A549 (cell line): ENCODE data around the gene PRKN. TPM values are rescaled to one million over a fixed set of nuclear protein-coding genes. Genes with fewer than 3 reads are reported as not detected.
A peak's percentile ranks its signal among the peaks of the same experiment; 100 is the strongest.

Source experiments
- ATAC-seq, 2 experiments: fragments of 200-7000 bp in 1 of 2; fragments of >200 bp in 1 of 2; cut with Nextera tagmentation in 1 of 2; cut with Tn5 transposase in 1 of 2; 3 replicates each; pipeline versions ENCODE4 v1.8.0 to v1.9.1; 2018 to 2020; ENCODE audit warnings: mild to moderate bottlenecking in 1 of 2, moderate library complexity in 1 of 2
- CTCF ChIA-PET: fragments of 300-600 bp; sonication (Branson Sonifier 250); formaldehyde crosslinking; extraction: SDS; loops from one replicate; lab custom pipeline; 2021; ENCODE audit warnings: antibody characterized with exemption, inconsistent platforms; lab: Yijun Ruan, JAX
- POLR2A ChIA-PET: fragments of 350-600 bp; formaldehyde crosslinking; extraction: SDS; loops from one replicate; lab custom pipeline; 2021; ENCODE audit warnings: antibody characterized with exemption, inconsistent platforms; lab: Yijun Ruan, JAX
- DNase-seq, 2 experiments: peaks; one replicate each; pipeline versions ENCODE4 v3.0.0 to v3.0.0-alpha.2; 2011 to 2016; ENCODE audit warnings: low read depth in 1 of 2, low spot score in 1 of 2
- FAIRE-seq: peaks from 2 replicates; lab custom pipeline; 2011; peaks lifted over from hg19 to GRCh38; lab: Jason Lieb, UNC
- H3K27ac ChIP-seq, 2 experiments: fragments of >200 bp; sonication (Bioruptor Twin); formaldehyde crosslinking; 3 replicates each; pipeline ENCODE4 v1.5.1; 2016 to 2017
- H3K4me1 ChIP-seq: fragments of >200 bp; sonication (Bioruptor Twin); formaldehyde crosslinking; 3 replicates; pipeline ENCODE4 v1.6.1; 2016
- H3K4me2 ChIP-seq: fragments of >200 bp; sonication (Bioruptor Twin); formaldehyde crosslinking; 3 replicates; pipeline ENCODE4 v1.6.1; 2016
- H3K4me3 ChIP-seq: fragments of >200 bp; sonication (Bioruptor Twin); formaldehyde crosslinking; 3 replicates; pipeline ENCODE4 v1.5.1; 2016
- H3K9me3 ChIP-seq: fragments of >200 bp; sonication (Bioruptor Twin); formaldehyde crosslinking; 3 replicates; pipeline ENCODE4 v1.6.1; 2016
- CBX2 ChIP-seq: fragments of 200-600 bp; sonication (generic); IDR thresholded peaks from 2 replicates; pipeline ENCODE4 v1.6.1; 2016; ENCODE audit warnings: low read depth, mild to moderate bottlenecking, borderline replicate concordance
- CEBPB ChIP-seq, 2 experiments: fragments of >200 bp in 1 of 2; sonication (Bioruptor Twin) in 1 of 2; formaldehyde crosslinking in 1 of 2; IDR thresholded peaks; 2 replicates each; pipeline ENCODE4 v1.6.1; 2012 to 2016
- CHD4 ChIP-seq: fragments of 200-600 bp; sonication (generic); IDR thresholded peaks from 2 replicates; pipeline ENCODE4 v1.6.1; 2016; ENCODE audit warnings: antibody characterized with exemption, mild to moderate bottlenecking, borderline replicate concordance
- FOXS1 ChIP-seq: fragments of 250-450 bp; sonication (Bioruptor Pico); IDR thresholded peaks from 2 replicates; pipeline ENCODE4 v1.5.0; 2020; ENCODE audit warnings: mild to moderate bottlenecking, moderate library complexity
- GATA3 ChIP-seq: IDR thresholded peaks from 2 replicates; pipeline ENCODE4 v1.6.1; 2012; ENCODE audit warnings: borderline replicate concordance
- HOXA7 ChIP-seq: fragments of 250-450 bp; sonication (Bioruptor Pico); IDR thresholded peaks from 2 replicates; pipeline ENCODE4 v1.5.0; 2020; ENCODE audit warnings: mild to moderate bottlenecking, moderate library complexity
- HOXB13 ChIP-seq: fragments of 250-450 bp; sonication (Bioruptor Pico); IDR thresholded peaks from 2 replicates; pipeline ENCODE4 v1.5.0; 2020; ENCODE audit warnings: low read depth, mild to moderate bottlenecking, moderate library complexity
- HOXB5 ChIP-seq: fragments of 250-450 bp; sonication (Bioruptor Pico); IDR thresholded peaks from 2 replicates; pipeline ENCODE4 v1.5.0; 2020; ENCODE audit warnings: mild to moderate bottlenecking, moderate library complexity
- KDM5A ChIP-seq: fragments of 200-600 bp; sonication (generic); IDR thresholded peaks from 2 replicates; pipeline ENCODE4 v1.6.1; 2016; ENCODE audit warnings: antibody characterized with exemption, mild to moderate bottlenecking
- MAFK ChIP-seq: fragments of 450-650 bp; IDR thresholded peaks from 2 replicates; pipeline ENCODE4 v1.6.1; 2014; ENCODE audit not compliant: partially characterized antibody
- MAZ ChIP-seq: fragments of 150-350 bp; IDR thresholded peaks from 2 replicates; pipeline ENCODE4 v1.6.1; 2014; ENCODE audit warnings: antibody characterized with exemption, low read depth, low read length, borderline replicate concordance
- PHF8 ChIP-seq: fragments of 200-600 bp; sonication (generic); IDR thresholded peaks from 2 replicates; pipeline ENCODE4 v1.6.1; 2016; ENCODE audit warnings: low read depth, mild to moderate bottlenecking, antibody characterized with exemption, moderate library complexity, borderline replicate concordance
- POLR2A ChIP-seq: IDR thresholded peaks from 2 replicates; pipeline ENCODE4 v1.6.1; 2012; ENCODE audit warnings: mild to moderate bottlenecking, low read length
- RAD21 ChIP-seq, 2 experiments: fragments of >200 bp in 1 of 2; sonication (Bioruptor Twin) in 1 of 2; formaldehyde crosslinking in 1 of 2; IDR thresholded peaks in 1 of 2; conservative IDR thresholded peaks in 1 of 2; 2 replicates in 1 of 2; 3 replicates in 1 of 2; pipeline ENCODE4 v1.6.1; 2012 to 2018; ENCODE audit warnings: inconsistent platforms in 1 of 2
- RCOR1 ChIP-seq: fragments of 150-350 bp; IDR thresholded peaks from 2 replicates; pipeline ENCODE4 v1.6.1; 2014; ENCODE audit warnings: antibody characterized with exemption, low read length, low read depth
- RFX5 ChIP-seq: fragments of 450-650 bp; IDR thresholded peaks from 2 replicates; pipeline ENCODE4 v1.7.1; 2014; ENCODE audit warnings: antibody characterized with exemption, mild to moderate bottlenecking, moderate library complexity
- SMC3 ChIP-seq: fragments of >200 bp; sonication (Bioruptor Twin); formaldehyde crosslinking; IDR thresholded peaks from 3 replicates; pipeline ENCODE4 v1.6.1; 2018; ENCODE audit warnings: inconsistent platforms
- ZC3H11A ChIP-seq: fragments of 450-650 bp; IDR thresholded peaks from 2 replicates; pipeline ENCODE4 v1.6.1; 2014; ENCODE audit warnings: antibody characterized with exemption, mild to moderate bottlenecking
- ZNF302 ChIP-seq: fragments of 250-450 bp; sonication (Bioruptor Pico); IDR thresholded peaks from 2 replicates; pipeline ENCODE4 v1.9.0; 2021; ENCODE audit warnings: inconsistent platforms, mild to moderate bottlenecking, moderate library complexity
- ZSCAN20 ChIP-seq: fragments of 250-450 bp; sonication (Bioruptor Pico); IDR thresholded peaks from 2 replicates; pipeline ENCODE4 v1.8.0; 2022; ENCODE audit warnings: mild to moderate bottlenecking, moderate library complexity
- WGBS: methylation state at CpG from one replicate; pipeline ENCODE4 v1.1.6; 2017; ENCODE audit errors: missing lambda C conversion rate; 5-methylcytosine and 5-hydroxymethylcytosine counted together
- polyA plus RNA-seq, 4 experiments: library from polyadenylated mRNA; depleted of rRNA in 3 of 4; stranded (reverse); fragments of >200 nt; fragmentation: RNase III in 1 of 4; extraction: RNeasy Plus Mini Kit Qiagen cat#74134 plus additional on column Dnase treatment in 1 of 4; gene quantifications; 2 replicates in 3 of 4; 3 replicates in 1 of 4; pipeline ENCODE4 v1.2.3, GENCODE V29; 2011 to 2017
- TF ChIP-seq, protein P1 (sequence below): fragments of 450-650 bp; IDR thresholded peaks from 2 replicates; pipeline ENCODE4 v1.6.1; 2014; ENCODE audit warnings: antibody characterized with exemption
- TF ChIP-seq, protein P2 (sequence below): fragments of >200 bp; sonication (Bioruptor Twin); formaldehyde crosslinking; IDR thresholded peaks from 3 replicates; pipeline ENCODE4 v1.5.1; 2016
- TF ChIP-seq, protein P3 (sequence below): IDR thresholded peaks from 2 replicates; pipeline ENCODE4 v1.6.1; 2012
- TF ChIP-seq, protein P4 (sequence below): fragments of 200-600 bp; sonication (generic); IDR thresholded peaks from 2 replicates; pipeline ENCODE4 v1.6.1; 2016; ENCODE audit warnings: antibody characterized with exemption, mild to moderate bottlenecking, moderate library complexity
- TF ChIP-seq, protein P5 (sequence below): IDR thresholded peaks from 2 replicates; pipeline ENCODE4 v1.6.1; 2012; ENCODE audit warnings: low read depth, borderline replicate concordance

PRKN gene
- polyA plus RNA-seq, 2 of the 4 experiments (the other 2 are of a cell fraction), result 0.36 to 0.39 TPM

DNA sequence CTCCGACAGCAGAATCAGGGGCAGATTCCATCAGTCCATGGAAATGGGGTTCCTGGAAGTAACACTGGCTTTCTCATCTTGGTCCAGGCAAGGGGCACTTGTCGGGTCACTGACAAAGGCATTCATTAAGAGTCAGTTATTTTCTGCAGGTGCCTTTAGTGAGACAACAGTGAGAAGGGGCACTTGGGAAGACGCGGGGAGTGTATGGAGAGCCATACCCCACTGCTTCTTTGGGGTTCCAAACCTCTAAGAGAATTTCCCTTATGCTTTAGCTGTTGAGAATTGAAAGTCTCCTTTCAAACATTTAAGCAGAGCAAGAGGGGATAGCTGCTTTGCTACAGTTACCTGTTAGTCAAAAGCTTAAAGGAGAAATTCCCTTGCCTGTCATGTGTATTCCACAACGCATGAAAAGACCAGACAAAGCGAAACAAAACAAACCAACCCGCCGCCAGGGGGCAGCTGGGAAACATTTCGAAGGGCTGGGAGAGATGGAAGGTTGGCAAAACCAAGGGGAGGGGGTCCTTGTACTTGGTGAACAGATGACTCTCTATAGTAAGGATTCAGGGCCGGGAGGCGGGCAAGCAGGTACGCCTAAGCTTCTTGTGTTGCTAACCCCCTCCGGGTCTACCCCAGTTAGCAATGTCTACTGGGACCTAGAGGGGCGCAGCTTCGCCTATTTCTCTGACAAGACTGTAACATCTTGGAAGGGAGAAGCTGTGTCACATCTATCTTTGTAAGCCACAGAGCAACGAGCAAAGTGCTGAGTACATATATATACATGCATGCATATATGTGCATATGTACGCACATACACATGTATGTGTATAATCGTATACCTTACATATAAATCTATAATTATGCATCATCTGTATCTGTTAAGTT lies 978.8 kb downstream of the PRKN start:
- 65% methylated on average over 18 of the region's 18 CpGs for WGBS
- ChIA-PET CTCF (interaction anchor here (0.8 to 1.0 kb wide), 4 partner anchors 87 to 987 kb away, joined by 3 read pairs; no protein-coding TSS in a partner anchor), POLR2A (no interaction called here)
- no peak overlapping the region for H3K4me3 ChIP-seq
- no peaks in the 10 kb centered on the region for H3K9me3 ChIP-seq
- ATAC-seq (peak in 1 of 2 experiments; percentile 76; a peak in 3 of 6 replicates), FAIRE-seq (no peak), DNase-seq (peak; percentile 15 to 20)
- TF ChIP-seq, protein P1, sequence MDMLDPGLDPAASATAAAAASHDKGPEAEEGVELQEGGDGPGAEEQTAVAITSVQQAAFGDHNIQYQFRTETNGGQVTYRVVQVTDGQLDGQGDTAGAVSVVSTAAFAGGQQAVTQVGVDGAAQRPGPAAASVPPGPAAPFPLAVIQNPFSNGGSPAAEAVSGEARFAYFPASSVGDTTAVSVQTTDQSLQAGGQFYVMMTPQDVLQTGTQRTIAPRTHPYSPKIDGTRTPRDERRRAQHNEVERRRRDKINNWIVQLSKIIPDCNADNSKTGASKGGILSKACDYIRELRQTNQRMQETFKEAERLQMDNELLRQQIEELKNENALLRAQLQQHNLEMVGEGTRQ, result no peak
- TF ChIP-seq RAD21 (conservative IDR thresholded peaks at IDR 0.05 in 1 of 2, IDR thresholded peaks at IDR 0.05 in 1 of 2) (peak; percentile 27 to 41; a peak in 3 of 5 replicates), CEBPB (IDR thresholded peaks at IDR 0.05) (no peak), MAFK (no peak), SMC3 (peak; percentile 38), RCOR1 (no peak), ZSCAN20 (CRISPR knock-in tag) (no peak)
- TF ChIP-seq, protein P2, sequence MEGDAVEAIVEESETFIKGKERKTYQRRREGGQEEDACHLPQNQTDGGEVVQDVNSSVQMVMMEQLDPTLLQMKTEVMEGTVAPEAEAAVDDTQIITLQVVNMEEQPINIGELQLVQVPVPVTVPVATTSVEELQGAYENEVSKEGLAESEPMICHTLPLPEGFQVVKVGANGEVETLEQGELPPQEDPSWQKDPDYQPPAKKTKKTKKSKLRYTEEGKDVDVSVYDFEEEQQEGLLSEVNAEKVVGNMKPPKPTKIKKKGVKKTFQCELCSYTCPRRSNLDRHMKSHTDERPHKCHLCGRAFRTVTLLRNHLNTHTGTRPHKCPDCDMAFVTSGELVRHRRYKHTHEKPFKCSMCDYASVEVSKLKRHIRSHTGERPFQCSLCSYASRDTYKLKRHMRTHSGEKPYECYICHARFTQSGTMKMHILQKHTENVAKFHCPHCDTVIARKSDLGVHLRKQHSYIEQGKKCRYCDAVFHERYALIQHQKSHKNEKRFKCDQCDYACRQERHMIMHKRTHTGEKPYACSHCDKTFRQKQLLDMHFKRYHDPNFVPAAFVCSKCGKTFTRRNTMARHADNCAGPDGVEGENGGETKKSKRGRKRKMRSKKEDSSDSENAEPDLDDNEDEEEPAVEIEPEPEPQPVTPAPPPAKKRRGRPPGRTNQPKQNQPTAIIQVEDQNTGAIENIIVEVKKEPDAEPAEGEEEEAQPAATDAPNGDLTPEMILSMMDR, result peak; percentile 30; the same call in 2 of the 3 replicates
- TF ChIP-seq, protein P3, sequence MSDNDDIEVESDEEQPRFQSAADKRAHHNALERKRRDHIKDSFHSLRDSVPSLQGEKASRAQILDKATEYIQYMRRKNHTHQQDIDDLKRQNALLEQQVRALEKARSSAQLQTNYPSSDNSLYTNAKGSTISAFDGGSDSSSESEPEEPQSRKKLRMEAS, result no peak
- 0 out of 3 replicates have a peak overlapping the region, but pooled peaks have one; percentile 14 for H3K4me2 ChIP-seq
- H3K27ac ChIP-seq, result no peak overlapping the region
- peaks cover 24% of the 10 kb centered on the region; the same call in 2 of the 3 replicates for H3K4me1 ChIP-seq

DNA sequence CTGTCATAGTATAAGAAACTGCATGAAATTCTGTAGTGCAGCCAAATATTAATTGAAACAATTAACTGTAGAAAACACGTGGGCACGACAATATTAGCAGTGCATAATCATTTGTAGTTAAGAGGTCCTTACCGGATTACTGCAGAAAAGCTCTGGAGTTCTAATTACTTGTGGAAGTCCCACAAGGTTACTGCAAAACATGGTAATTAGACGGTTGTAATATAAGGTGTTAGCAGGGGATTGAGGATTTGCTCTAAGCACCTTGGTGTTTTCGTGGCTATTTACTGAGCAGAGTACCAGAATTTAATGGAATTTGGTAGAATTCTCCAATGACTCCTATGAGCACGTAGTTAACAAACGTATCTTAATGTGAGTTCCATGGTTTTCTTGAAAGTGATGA lies 980.1 kb downstream of the PRKN start:
- no peak overlapping the region for H3K4me2 ChIP-seq
- H3K27ac ChIP-seq, result no peak overlapping the region
- DNase-seq, result no peak
- no peaks in the 10 kb centered on the region for H3K9me3 ChIP-seq
- no peak for FAIRE-seq
- ATAC-seq, result no peak
- H3K4me1 ChIP-seq, result peaks cover 24% of the 10 kb centered on the region; the same call in 2 of the 3 replicates
- no peak overlapping the region for H3K4me3 ChIP-seq
- CTCF ChIA-PET, result interaction anchor here (0.7 kb wide), 1 partner anchor 56 kb away, joined by 4 read pairs; no protein-coding TSS in a partner anchor
- TF ChIP-seq, protein P3, result no peak
- no peak for TF ChIP-seq HOXB13 (CRISPR knock-in tag)
- no peak for TF ChIP-seq CHD4
- TF ChIP-seq SMC3, result no peak
- TF ChIP-seq ZC3H11A, result no peak
- TF ChIP-seq, protein P4, sequence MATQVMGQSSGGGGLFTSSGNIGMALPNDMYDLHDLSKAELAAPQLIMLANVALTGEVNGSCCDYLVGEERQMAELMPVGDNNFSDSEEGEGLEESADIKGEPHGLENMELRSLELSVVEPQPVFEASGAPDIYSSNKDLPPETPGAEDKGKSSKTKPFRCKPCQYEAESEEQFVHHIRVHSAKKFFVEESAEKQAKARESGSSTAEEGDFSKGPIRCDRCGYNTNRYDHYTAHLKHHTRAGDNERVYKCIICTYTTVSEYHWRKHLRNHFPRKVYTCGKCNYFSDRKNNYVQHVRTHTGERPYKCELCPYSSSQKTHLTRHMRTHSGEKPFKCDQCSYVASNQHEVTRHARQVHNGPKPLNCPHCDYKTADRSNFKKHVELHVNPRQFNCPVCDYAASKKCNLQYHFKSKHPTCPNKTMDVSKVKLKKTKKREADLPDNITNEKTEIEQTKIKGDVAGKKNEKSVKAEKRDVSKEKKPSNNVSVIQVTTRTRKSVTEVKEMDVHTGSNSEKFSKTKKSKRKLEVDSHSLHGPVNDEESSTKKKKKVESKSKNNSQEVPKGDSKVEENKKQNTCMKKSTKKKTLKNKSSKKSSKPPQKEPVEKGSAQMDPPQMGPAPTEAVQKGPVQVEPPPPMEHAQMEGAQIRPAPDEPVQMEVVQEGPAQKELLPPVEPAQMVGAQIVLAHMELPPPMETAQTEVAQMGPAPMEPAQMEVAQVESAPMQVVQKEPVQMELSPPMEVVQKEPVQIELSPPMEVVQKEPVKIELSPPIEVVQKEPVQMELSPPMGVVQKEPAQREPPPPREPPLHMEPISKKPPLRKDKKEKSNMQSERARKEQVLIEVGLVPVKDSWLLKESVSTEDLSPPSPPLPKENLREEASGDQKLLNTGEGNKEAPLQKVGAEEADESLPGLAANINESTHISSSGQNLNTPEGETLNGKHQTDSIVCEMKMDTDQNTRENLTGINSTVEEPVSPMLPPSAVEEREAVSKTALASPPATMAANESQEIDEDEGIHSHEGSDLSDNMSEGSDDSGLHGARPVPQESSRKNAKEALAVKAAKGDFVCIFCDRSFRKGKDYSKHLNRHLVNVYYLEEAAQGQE, result no peak
- TF ChIP-seq CBX2, result no peak
- no peak for TF ChIP-seq HOXA7 (CRISPR knock-in tag)
- no peak for TF ChIP-seq KDM5A
- TF ChIP-seq ZNF302, result no peak
- TF ChIP-seq HOXB5 (CRISPR knock-in tag), result no peak
- TF ChIP-seq MAFK, result no peak
- TF ChIP-seq MAZ, result no peak
- no peak for TF ChIP-seq GATA3
- no peak for TF ChIP-seq POLR2A
- TF ChIP-seq, protein P5, sequence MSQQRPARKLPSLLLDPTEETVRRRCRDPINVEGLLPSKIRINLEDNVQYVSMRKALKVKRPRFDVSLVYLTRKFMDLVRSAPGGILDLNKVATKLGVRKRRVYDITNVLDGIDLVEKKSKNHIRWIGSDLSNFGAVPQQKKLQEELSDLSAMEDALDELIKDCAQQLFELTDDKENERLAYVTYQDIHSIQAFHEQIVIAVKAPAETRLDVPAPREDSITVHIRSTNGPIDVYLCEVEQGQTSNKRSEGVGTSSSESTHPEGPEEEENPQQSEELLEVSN, result no peak
- no peak for TF ChIP-seq FOXS1
- no peak for TF ChIP-seq PHF8
- no peak for TF ChIP-seq RFX5
- no peak for TF ChIP-seq CEBPB (IDR thresholded peaks at IDR 0.05)
- POLR2A ChIA-PET, result no interaction called here
- WGBS, result 74% methylated on average over 7 of the region's 7 CpGs
